ENCODE results near the gene ATP5MG.

ATP5MG gene

DNA sequence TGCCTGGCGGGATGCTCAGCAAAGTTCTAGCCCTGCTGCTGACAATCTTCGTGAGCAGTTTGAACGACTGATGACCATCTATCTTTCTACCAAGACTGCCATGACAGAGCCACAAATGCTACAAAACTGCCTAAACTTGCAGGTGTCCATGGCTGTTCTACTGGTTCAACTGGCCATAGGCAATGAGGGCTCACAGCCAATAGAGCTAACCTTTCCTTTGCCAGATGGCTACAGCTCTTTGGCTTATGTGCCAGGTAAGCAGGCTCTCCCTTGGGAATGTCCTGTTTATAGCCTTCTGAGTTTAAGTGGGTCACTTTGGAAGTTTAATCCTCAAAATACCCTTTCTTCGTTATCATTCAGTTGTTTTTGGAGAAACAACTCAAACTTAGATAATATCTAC lies 21.9 kb upstream of the ATP5MG start:
- DNase-seq, result no peak
- intact Hi-C loops (cut with DNase I; ENCODE audit: low total_unique reads), result no loop called here
- H3K27ac ChIP-seq, result no peak overlapping the region
- H3K4me1 ChIP-seq, result no peaks in the 10 kb centered on the region
- TF ChIP-seq, protein P1, sequence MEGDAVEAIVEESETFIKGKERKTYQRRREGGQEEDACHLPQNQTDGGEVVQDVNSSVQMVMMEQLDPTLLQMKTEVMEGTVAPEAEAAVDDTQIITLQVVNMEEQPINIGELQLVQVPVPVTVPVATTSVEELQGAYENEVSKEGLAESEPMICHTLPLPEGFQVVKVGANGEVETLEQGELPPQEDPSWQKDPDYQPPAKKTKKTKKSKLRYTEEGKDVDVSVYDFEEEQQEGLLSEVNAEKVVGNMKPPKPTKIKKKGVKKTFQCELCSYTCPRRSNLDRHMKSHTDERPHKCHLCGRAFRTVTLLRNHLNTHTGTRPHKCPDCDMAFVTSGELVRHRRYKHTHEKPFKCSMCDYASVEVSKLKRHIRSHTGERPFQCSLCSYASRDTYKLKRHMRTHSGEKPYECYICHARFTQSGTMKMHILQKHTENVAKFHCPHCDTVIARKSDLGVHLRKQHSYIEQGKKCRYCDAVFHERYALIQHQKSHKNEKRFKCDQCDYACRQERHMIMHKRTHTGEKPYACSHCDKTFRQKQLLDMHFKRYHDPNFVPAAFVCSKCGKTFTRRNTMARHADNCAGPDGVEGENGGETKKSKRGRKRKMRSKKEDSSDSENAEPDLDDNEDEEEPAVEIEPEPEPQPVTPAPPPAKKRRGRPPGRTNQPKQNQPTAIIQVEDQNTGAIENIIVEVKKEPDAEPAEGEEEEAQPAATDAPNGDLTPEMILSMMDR (IDR thresholded peaks at IDR 0.05), result no peak
- no peaks in the 10 kb centered on the region for H3K9me3 ChIP-seq
- no peak overlapping the region for H3K4me3 ChIP-seq
- peaks cover 91 to 100% (median 91%) of the 10 kb centered on the region in 3 donors for H3K36me3 ChIP-seq
- no peaks in the 10 kb centered on the region for H3K27me3 ChIP-seq

DNA sequence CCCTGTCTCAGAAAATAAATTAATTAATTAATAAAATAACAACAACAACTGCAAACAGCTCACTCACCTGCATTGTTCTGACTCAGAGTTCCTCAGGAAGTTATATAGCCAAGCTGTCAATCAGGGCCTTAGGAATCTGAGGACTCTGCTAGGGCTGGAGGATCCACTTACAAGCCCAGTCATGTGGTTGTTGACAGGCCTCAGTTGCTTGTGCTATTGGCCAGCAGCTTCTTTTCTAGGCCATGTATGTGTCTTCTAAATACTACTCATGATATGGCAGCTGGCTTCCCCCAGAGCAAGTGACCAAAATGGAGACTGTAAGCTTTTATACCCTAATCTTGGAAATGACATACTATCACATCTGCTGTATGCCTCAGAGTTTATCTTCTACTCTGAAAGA lies 20.8 kb upstream of the ATP5MG start:
- TF ChIP-seq, protein P1 (IDR thresholded peaks at IDR 0.05), result no peak
- DNase-seq, result no peak

DNA sequence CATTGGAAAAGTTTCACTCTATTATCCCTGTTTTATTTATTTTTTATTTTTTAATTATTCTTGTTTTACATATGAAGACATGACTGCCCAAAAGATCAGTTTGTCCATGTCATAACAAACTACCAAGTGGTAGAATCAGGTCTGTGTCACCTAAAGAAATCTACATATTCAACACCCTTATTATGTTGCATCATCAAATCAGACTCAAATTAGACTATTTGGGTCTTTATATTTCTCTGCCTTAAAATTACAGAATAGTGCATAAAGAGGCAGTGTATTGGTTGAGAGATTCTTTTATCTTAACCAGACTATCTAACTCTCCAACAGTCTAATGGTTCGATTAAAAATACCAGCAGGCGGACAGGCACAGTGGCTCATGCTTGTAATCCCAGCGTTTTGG lies 18.5 kb upstream of the ATP5MG start:
- Histone ChIP-seq H3K27ac (no peak overlapping the region), H3K9me3 (no peaks in the 10 kb centered on the region), H3K4me3 (no peak overlapping the region), H3K36me3 (peaks cover 94 to 100% (median 97%) of the 10 kb centered on the region in 3 donors), H3K4me1 (no peaks in the 10 kb centered on the region), H3K27me3 (no peaks in the 10 kb centered on the region)
- intact Hi-C loops (cut with DNase I; ENCODE audit: low total_unique reads), result no loop called here
- TF ChIP-seq, protein P1 (IDR thresholded peaks at IDR 0.05), result no peak
- no peak for DNase-seq

More for the DNA sequence above, 20.8 kb upstream of the ATP5MG start:
- no peak overlapping the region for H3K4me3 ChIP-seq
- intact Hi-C loops (cut with DNase I; ENCODE audit: low total_unique reads), result no loop called here
- peaks cover 91 to 100% (median 93%) of the 10 kb centered on the region in 3 donors for H3K36me3 ChIP-seq
- H3K27ac ChIP-seq, result no peak overlapping the region
- H3K27me3 ChIP-seq, result no peaks in the 10 kb centered on the region
- no peaks in the 10 kb centered on the region for H3K9me3 ChIP-seq
- no peaks in the 10 kb centered on the region for H3K4me1 ChIP-seq

DNA sequence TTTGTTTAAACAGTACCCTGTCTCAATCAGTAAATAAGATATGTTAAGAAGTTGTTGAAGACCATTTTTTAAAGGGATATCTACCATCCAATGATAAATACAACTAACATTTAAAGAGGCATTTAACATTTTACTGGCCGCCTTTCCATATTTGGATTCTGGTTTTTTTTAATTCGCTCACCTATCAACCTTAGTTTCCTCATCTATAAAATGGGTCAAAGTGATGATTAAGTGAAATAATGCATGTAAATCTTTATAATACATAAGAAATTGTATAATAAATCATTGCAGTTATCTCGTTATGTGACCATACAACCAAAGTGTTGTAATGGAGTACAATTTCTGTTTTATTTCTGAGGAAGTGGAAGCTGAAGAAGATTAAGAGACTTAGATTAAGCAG lies 17.7 kb upstream of the ATP5MG start:
- Histone ChIP-seq H3K27me3 (no peaks in the 10 kb centered on the region), H3K4me1 (no peaks in the 10 kb centered on the region), H3K27ac (no peak overlapping the region), H3K4me3 (no peak overlapping the region), H3K9me3 (no peaks in the 10 kb centered on the region), H3K36me3 (peaks cover 93 to 100% (median 97%) of the 10 kb centered on the region in 3 donors)
- TF ChIP-seq, protein P1 (IDR thresholded peaks at IDR 0.05), result no peak
- no peak for DNase-seq
- intact Hi-C loops (cut with DNase I; ENCODE audit: low total_unique reads), result no loop called here

DNA sequence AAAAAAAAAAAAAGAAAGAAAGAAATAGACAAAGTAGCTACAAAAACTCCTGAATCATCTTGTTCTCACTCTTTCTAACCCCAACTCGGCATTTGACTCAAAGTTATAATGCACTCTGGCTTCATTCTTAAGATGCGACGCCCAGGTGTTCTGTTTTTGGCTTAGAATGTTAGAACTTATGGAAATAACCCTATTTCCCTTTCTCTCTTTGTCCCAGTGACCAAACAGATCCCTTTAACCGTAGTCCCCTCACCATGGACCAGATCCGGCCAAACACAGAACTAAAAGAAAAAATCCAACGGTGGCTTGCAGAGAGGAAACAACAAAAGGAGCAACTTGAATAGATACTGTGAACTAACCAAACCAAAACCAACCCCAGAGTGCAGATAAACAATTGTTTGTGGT lies 5.3 kb upstream of the ATP5MG start:
- H3K4me3 ChIP-seq, result no peak overlapping the region
- peaks cover 0 to 6% (median 4%) of the 10 kb centered on the region in 4 donors for H3K4me1 ChIP-seq
- intact Hi-C loops (cut with DNase I; ENCODE audit: low total_unique reads), result no loop called here
- H3K27ac ChIP-seq, result no peak overlapping the region
- no peak for DNase-seq
- TF ChIP-seq, protein P1 (IDR thresholded peaks at IDR 0.05), result no peak
- H3K9me3 ChIP-seq, result no peaks in the 10 kb centered on the region
- H3K36me3 ChIP-seq, result peaks cover 52 to 66% (median 62%) of the 10 kb centered on the region in 3 donors
- no peaks in the 10 kb centered on the region for H3K27me3 ChIP-seq

DNA sequence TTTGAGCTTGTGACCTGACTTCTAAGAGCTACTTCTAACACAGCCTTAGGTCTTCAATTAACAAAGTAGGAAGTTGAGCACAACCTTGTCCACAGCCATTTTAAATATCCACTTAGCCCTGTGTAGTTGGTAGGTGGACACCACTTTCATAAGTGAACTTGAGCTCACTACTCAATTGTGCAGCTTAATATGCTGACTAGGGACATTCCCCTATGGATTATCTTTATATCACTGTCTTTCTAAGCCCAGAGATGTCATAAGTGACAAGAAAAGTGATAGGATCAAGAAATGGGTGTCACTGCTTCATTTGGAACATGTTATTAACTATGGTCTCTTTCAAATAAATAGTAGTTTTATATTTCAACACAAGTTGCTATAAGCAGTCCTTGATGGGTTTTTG lies 4.0 kb upstream of the ATP5MG start:
- Histone ChIP-seq H3K9me3 (no peaks in the 10 kb centered on the region), H3K4me3 (no peak overlapping the region), H3K27ac (no peak overlapping the region), H3K27me3 (no peaks in the 10 kb centered on the region), H3K4me1 (peaks cover 0 to 8% (median 7%) of the 10 kb centered on the region in 4 donors), H3K36me3 (peaks cover 41 to 52% (median 51%) of the 10 kb centered on the region in 3 donors)
- no peak for DNase-seq
- intact Hi-C loops (cut with DNase I; ENCODE audit: low total_unique reads), result no loop called here
- TF ChIP-seq, protein P1 (IDR thresholded peaks at IDR 0.05), result no peak

Measured in tibial artery (tissue), 4 donors.